Measurements from ENCODE around the gene SYT1. TPM values are rescaled to one million over a fixed set of nuclear protein-coding genes. Genes with fewer than 3 reads are reported as not detected.

Gene SYT1
- total and polyA plus RNA-seq, 2 of the 8 experiments (the other 6 are each of a cell fraction or from before 2014, with no cell fraction given) = 11.0 to 34.6 TPM

- TF ChIP-seq CHD7 (IDR thresholded peaks at IDR 0.05; ENCODE audit: insufficient replicate concordance, low read length) (no peak), EP300 (IDR thresholded peaks at IDR 0.05; ENCODE audit: borderline replicate concordance in 1 of 2, low read depth in 2 of 2, low read length in 2 of 2) (no peak)
These were observed 220.6 kb downstream of the SYT1 start (continued) for GRCh38 chr12:79085106-79085682.

Data from H1 (cell line).